ENCODE results near the gene LRRFIP1.

Gene LRRFIP1

DNA sequence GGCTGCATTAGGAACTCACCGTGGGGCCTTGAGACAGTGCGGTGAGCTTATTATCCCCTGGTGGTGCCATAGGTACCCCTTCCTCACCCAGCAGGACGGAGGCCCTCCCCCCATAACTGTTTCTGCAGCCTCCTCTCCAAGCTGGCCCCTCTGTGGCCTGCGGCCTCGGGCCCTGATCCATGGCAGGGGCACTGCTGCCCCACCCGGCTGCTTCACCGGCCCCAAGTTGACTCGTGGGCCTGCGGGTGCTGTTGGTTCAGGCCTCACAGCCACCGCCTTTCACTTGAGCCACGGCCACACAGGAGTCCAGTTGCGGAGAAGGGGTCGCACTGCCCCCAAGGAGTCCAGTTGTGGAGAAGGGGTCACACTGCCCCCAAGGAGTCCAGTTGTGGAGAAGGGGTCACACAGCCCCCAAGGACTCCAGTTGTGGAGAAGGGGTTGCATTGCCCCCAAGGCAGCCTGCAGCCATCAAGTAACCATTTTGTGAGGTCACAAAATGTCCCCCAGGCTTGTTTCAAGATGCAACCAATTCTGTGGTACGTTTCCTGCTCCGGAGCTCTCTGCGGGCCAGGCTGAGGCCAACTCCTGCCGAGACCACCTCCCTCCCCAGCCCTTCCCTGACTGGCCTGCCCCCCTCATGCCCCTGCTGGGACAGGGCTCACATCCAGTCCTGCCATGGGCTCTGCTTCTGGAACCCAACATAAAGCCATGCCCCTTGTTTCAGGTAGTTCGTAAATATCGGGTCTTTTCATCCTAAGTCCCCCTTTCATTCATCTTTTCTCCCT lies 4.6 kb downstream of the LRRFIP1 start:
- Mint-ChIP-seq H3K9me3 (peaks cover 0 to 7% of the 10 kb centered on the region in 2 donors), H3K4me3 (no peak overlapping the region), H3K27me3 (peaks cover 44 to 73% of the 10 kb centered on the region in 2 donors), H3K36me3 (ENCODE audit: insufficient read depth) (no peaks in the 10 kb centered on the region), H3K4me1 (ENCODE audit: low read depth in 2 of 2) (peaks cover 5 to 6% of the 10 kb centered on the region in 2 donors), H3K27ac (no peak overlapping the region)
- ATAC-seq (replicated peaks) (no peak), DNase-seq (no peak)

- no peak overlapping the region for H3K4me3 Mint-ChIP-seq
- no peak for DNase-seq
- ATAC-seq (replicated peaks): no peak
- H3K36me3 Mint-ChIP-seq (ENCODE audit: insufficient read depth): no peaks in the 10 kb centered on the region
- no peak overlapping the region for H3K27ac Mint-ChIP-seq
- peaks cover 0 to 7% of the 10 kb centered on the region in 2 donors for H3K9me3 Mint-ChIP-seq
- H3K4me1 Mint-ChIP-seq (ENCODE audit: low read depth in 2 of 2): peaks cover 5 to 9% of the 10 kb centered on the region in 2 donors
- H3K27me3 Mint-ChIP-seq: peaks cover 42 to 70% of the 10 kb centered on the region in 2 donors
Observed at GRCh38 chr2:237633061-237633561, 5.7 kb downstream of the LRRFIP1 start.

GRCh38 chr2:237636578-237636977 lies 9.2 kb downstream of the LRRFIP1 start:
- Mint-ChIP-seq H3K9me3 (peaks cover 0 to 7% of the 10 kb centered on the region in 2 donors), H3K4me3 (no peak overlapping the region), H3K36me3 (ENCODE audit: insufficient read depth) (no peaks in the 10 kb centered on the region), H3K27ac (peak overlapping the region; percentile 21 to 71), H3K4me1 (ENCODE audit: low read depth in 2 of 2) (peaks cover 5 to 9% of the 10 kb centered on the region in 2 donors), H3K27me3 (peaks cover 27 to 47% of the 10 kb centered on the region in 2 donors)
- DNase-seq: no peak
- ATAC-seq (replicated peaks): peak; percentile 83

DNA sequence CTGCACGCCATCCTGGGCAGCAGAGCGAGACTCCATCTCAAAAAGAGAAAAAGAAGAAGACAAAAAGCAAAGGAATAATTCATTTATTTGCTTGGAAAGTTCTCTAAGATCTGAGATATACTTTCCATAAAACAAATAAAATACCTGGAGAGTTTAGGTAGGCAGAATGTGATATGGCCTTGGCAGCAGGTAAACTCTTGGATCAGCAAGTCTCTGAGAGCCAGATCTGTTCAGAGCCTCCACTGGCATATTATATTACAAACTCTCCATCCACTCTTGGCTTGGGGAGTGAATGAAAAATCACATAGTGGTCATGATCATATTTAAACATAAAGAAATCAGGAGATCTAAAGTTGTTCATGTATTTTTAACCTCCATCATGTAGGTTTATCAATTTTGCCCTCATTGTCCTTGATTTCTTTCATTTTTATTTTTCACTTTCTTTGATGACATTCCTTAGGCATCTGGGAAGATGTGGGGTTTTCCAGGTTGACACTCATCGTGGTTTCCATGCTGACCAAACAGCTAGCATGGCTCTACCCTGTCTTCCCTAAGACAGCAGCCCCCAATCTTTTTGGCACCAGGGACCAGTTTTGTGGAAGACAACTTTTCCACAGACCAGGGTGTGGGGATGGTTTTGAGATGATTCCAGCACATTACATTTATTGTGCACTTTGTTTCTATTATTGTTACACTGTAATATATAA lies 10.2 kb downstream of the LRRFIP1 start:
- Mint-ChIP-seq H3K4me3 (no peak overlapping the region), H3K36me3 (ENCODE audit: insufficient read depth) (no peaks in the 10 kb centered on the region), H3K4me1 (ENCODE audit: low read depth in 2 of 2) (peaks cover 5 to 9% of the 10 kb centered on the region in 2 donors), H3K9me3 (peaks cover 0 to 7% of the 10 kb centered on the region in 2 donors), H3K27ac (peak overlapping the region in 1 of 2 donors; percentile 71), H3K27me3 (peaks cover 25 to 37% of the 10 kb centered on the region in 2 donors)
- ATAC-seq (replicated peaks) (no peak), DNase-seq (no peak)

GRCh38 chr2:237638176-237638575 lies 10.8 kb downstream of the LRRFIP1 start:
- H3K36me3 Mint-ChIP-seq (ENCODE audit: insufficient read depth): no peaks in the 10 kb centered on the region
- peaks cover 20 to 31% of the 10 kb centered on the region in 2 donors for H3K27me3 Mint-ChIP-seq
- peaks cover 5 to 9% of the 10 kb centered on the region in 2 donors for H3K4me1 Mint-ChIP-seq (ENCODE audit: low read depth in 2 of 2)
- H3K9me3 Mint-ChIP-seq: peaks cover 0 to 7% of the 10 kb centered on the region in 2 donors
- DNase-seq (no peak), ATAC-seq (replicated peaks) (no peak)
- H3K4me3 Mint-ChIP-seq: no peak overlapping the region
- no peak overlapping the region for H3K27ac Mint-ChIP-seq

DNA sequence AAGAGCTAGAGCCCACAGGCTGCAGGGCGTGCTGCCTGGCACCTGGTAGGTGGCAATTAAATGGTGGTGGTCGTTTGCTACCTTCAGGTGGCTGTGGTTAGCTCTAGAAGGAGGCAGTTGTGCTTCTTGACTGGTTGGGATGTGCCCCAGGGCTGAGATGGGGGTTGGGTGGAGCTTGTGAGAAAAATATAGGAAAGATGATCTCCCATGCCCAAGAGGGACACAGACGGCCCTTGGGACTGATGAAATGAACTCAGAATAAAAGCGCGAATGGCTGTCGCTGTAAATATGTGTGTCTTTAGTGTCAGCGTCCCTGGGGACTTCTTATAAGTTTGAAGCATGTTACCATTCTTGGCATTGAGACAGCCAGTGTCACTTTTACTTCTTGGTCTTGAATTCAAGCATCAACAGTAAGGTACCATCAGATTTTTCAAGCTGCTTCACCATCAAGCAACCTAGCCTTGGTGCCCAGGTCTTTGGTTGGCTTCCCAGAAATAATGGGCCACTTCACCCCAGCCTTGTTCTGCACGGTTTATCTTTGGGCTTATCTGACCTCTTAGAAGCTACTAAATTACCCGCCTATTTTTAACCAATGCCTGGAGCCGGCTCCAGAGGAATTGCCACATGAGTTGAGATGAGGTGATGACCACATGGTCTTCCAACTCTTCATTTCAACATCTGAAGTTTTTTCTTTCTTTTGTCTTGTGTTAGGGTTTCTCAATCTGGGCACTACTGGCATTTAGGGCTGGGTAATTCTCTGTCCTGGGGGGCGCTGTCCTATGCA lies 11.9 kb downstream of the LRRFIP1 start:
- peaks cover 0 to 7% of the 10 kb centered on the region in 2 donors for H3K9me3 Mint-ChIP-seq
- DNase-seq: no peak

GRCh38 chr2:237639836-237640220 lies 12.4 kb downstream of the LRRFIP1 start:
- peaks cover 24 to 31% of the 10 kb centered on the region in 2 donors for H3K27me3 Mint-ChIP-seq
- ATAC-seq (replicated peaks) (no peak), DNase-seq (no peak)
- H3K36me3 Mint-ChIP-seq (ENCODE audit: insufficient read depth): no peaks in the 10 kb centered on the region
- peaks cover 0 to 4% of the 10 kb centered on the region in 2 donors for H3K9me3 Mint-ChIP-seq
- no peak overlapping the region for H3K27ac Mint-ChIP-seq
- H3K4me1 Mint-ChIP-seq (ENCODE audit: low read depth in 2 of 2): peaks cover 5 to 9% of the 10 kb centered on the region in 2 donors
- no peak overlapping the region for H3K4me3 Mint-ChIP-seq

More for the DNA sequence above, 11.9 kb downstream of the LRRFIP1 start:
- no peak for ATAC-seq (replicated peaks)
- Mint-ChIP-seq H3K27ac (peak overlapping the region in 1 of 2 donors; percentile 35), H3K36me3 (ENCODE audit: insufficient read depth) (no peaks in the 10 kb centered on the region), H3K4me1 (ENCODE audit: low read depth in 2 of 2) (peaks cover 5 to 9% of the 10 kb centered on the region in 2 donors), H3K4me3 (no peak overlapping the region), H3K27me3 (peaks cover 24 to 29% of the 10 kb centered on the region in 2 donors)

DNA sequence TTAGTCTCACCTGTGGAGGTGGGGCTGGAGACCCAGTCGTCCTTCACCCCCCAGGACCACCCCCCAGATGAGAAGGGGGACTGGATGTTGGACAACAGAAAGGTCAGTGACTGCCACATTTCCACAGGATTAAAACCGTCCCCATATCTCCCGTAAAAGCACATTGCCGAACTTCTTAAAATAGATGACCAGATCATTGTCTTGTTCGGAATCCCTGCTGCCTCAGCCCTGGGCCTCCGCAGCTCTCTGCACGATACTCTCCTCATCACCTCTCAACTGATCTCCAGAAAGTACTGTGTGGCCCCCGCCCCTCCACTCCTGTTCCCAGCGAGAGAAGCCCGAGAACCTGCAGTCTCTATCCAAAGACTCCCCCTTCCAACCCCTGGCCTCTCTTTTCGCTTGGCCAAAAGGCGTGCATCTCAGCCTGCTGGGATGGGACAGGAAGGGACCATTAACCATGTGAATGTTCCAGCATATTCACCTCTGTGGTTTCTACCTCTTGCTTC lies 13.2 kb downstream of the LRRFIP1 start:
- DNase-seq: no peak
- Mint-ChIP-seq H3K27me3 (peaks cover 26 to 34% of the 10 kb centered on the region in 2 donors), H3K4me1 (ENCODE audit: low read depth in 2 of 2) (peaks cover 5 to 9% of the 10 kb centered on the region in 2 donors), H3K27ac (peak overlapping the region in 1 of 2 donors; percentile 24), H3K4me3 (no peak overlapping the region), H3K36me3 (ENCODE audit: insufficient read depth) (no peaks in the 10 kb centered on the region), H3K9me3 (no peaks in the 10 kb centered on the region)
- no peak for ATAC-seq (replicated peaks)

- Mint-ChIP-seq H3K9me3 (no peaks in the 10 kb centered on the region), H3K27me3 (peaks cover 32 to 42% of the 10 kb centered on the region in 2 donors), H3K36me3 (ENCODE audit: insufficient read depth) (no peaks in the 10 kb centered on the region), H3K27ac (no peak overlapping the region), H3K4me3 (no peak overlapping the region), H3K4me1 (ENCODE audit: low read depth in 2 of 2) (peaks cover 0 to 2% of the 10 kb centered on the region in 2 donors)
- ATAC-seq (replicated peaks) (no peak), DNase-seq (no peak)
Observed at GRCh38 chr2:237642038-237642734, 14.8 kb downstream of the LRRFIP1 start.

GRCh38 chr2:237643066-237643465 lies 15.7 kb downstream of the LRRFIP1 start:
- DNase-seq: no peak
- no peaks in the 10 kb centered on the region for H3K9me3 Mint-ChIP-seq
- no peaks in the 10 kb centered on the region for H3K36me3 Mint-ChIP-seq (ENCODE audit: insufficient read depth)
- H3K27ac Mint-ChIP-seq: no peak overlapping the region
- no peak for ATAC-seq (replicated peaks)
- peaks cover 40 to 48% of the 10 kb centered on the region in 2 donors for H3K27me3 Mint-ChIP-seq
- no peaks in the 10 kb centered on the region for H3K4me1 Mint-ChIP-seq (ENCODE audit: low read depth in 2 of 2)
- H3K4me3 Mint-ChIP-seq: no peak overlapping the region

DNA sequence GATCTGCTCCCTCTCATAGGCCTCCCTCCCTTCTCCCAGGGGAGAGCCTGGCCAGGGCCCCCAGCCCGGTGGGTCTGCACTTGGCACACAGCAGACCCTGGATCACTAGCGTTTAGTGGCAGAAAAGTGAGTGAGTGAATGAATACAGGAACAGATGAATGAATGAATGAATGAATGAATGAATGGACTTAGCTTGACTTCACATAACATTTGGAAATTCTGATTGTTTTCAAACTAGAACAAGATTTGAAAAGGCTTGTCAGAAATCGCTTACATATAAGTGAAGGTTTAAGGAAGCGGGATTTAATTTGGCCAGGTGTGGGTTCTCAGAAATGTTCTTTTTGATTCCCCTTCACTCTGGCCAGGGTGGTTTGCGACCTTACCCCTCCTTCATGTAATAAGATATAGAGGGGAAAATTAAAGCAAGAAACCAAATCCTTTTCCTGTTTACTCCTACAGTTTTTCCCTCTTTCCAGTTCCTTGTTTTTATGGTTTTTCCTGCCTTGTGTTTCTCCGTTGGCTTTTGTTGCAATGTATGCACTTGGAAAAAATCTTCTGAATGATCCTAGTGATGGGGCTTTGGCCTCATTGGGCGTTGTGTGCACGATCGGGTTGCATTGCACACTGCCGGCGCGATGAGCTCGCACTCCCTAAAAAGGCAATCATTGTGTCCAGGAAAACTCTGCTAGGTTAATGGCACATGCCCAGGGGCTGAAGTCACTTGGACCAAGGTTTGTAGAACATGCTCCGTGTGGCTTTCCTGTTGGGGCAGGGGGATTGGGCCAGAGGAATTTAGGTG lies 16.4 kb downstream of the LRRFIP1 start:
- no peak overlapping the region for H3K27ac Mint-ChIP-seq
- no peaks in the 10 kb centered on the region for H3K4me1 Mint-ChIP-seq (ENCODE audit: low read depth in 2 of 2)
- no peaks in the 10 kb centered on the region for H3K9me3 Mint-ChIP-seq
- no peak for ATAC-seq (replicated peaks)
- no peaks in the 10 kb centered on the region for H3K36me3 Mint-ChIP-seq (ENCODE audit: insufficient read depth)
- no peak overlapping the region for H3K4me3 Mint-ChIP-seq
- H3K27me3 Mint-ChIP-seq: peaks cover 46 to 49% of the 10 kb centered on the region in 2 donors
- no peak for DNase-seq

- ATAC-seq (replicated peaks) (no peak), DNase-seq (no peak)
- Mint-ChIP-seq H3K27me3 (peaks cover 44 to 46% of the 10 kb centered on the region in 2 donors), H3K27ac (no peak overlapping the region), H3K9me3 (no peaks in the 10 kb centered on the region), H3K4me3 (no peak overlapping the region), H3K36me3 (ENCODE audit: insufficient read depth) (no peaks in the 10 kb centered on the region), H3K4me1 (ENCODE audit: low read depth in 2 of 2) (no peaks in the 10 kb centered on the region)
Observed at GRCh38 chr2:237644381-237644703, 17.0 kb downstream of the LRRFIP1 start.
